Astrocyte of the cerebellum (primary cell): ENCODE measurements around the gene KCNH1.

Source experiments
- DNase-seq: peaks from one replicate; pipeline ENCODE4 v3.0.0-alpha.2; 2011; ENCODE audit warnings: low read depth
- H3K4me3 ChIP-seq: 2 replicates; pipeline ENCODE4 v1.5.1; 2011; ENCODE audit warnings: mild to moderate bottlenecking, low read depth, low read length, moderate library complexity
- CTCF ChIP-seq: IDR thresholded peaks from 2 replicates; pipeline ENCODE4 v1.5.1; 2012; ENCODE audit warnings: low read length, low read depth, moderate library complexity, mild to moderate bottlenecking; ENCODE audit errors: missing control alignments
- in situ Hi-C: cut with HindIII; loops from 2 replicates; pipeline ENCODE4 v1.10.0; 2017; ENCODE audit warnings: low sequenced_read_pairs

KCNH1 gene

GRCh38 chr1:210711825-210712612 is 421.9 kb downstream of the KCNH1 start:
- no peak for DNase-seq

DNA sequence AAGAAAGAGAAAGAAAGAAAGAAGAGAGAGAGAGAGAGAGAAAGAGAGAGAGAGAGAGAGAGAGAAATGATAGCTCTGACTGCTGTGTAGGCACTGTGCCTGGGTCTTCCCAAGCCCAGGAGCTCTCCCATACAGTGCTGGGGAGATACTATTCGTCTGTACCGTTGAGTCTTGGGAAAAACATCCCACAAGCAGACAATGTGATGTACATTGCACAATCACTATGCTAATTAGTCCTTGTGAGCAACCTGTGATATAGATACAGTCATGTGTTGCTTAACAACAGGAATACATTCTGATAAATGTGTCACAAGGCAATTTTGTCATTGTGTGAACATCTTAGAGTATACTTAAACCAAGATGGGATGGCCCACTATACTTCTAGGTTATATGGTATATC is 424.2 kb downstream of the KCNH1 start:
- H3K4me3 ChIP-seq = no peak overlapping the region
- no peak for DNase-seq
- no peak for TF ChIP-seq CTCF
- in situ Hi-C loops = no loop called here

More at GRCh38 chr1:210711825-210712612, 421.9 kb downstream of the KCNH1 start:
- in situ Hi-C loops = no loop called here
- TF ChIP-seq CTCF = no peak
- no peak overlapping the region for H3K4me3 ChIP-seq

DNA sequence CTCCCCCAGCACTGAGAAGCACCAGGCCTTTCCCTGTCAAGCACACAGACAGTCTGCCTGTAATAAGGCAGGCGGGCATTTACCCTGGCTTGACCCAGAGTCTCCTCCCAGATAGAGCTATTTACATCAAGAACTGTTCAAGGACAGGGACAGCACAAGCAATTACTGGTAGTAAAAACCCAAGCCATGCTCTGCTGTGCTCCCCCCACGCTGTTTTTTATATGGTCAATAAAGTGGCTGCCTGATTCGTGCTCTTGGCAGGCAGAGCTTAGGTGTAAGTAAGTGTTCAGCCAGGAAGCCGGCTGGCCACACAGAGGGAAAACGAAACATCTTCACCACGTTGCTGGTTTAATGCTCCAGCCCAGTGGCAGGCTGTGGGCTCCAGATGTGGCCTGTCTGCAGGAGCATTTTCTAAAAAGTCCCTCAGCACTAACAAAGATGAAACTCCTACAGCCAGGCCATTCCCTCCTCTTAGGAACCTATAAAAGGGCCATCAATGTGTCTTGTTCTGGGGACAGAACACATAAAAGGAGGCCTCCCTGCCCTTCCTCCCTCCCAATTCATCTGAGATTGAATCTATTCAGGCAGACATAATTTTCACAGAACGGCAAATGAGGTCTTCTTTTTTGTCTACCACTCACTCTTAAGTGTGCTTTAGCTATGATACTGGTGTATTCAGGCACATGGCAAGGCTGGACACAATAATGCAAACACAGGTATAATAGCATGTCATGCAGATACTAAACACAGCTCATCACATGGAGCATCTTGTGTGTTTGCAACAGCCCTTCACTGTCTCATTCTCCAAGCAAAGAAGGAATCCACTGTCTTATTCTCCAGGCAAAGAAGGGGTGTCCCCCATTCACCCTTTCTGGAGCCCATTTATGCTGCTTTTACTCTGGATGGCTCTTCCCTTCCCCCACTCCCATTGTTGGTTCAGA is 426.4 kb downstream of the KCNH1 start:
- no peak for TF ChIP-seq CTCF
- no peak overlapping the region for H3K4me3 ChIP-seq
- in situ Hi-C loops = no loop called here
- no peak for DNase-seq

- DNase-seq = no peak
- in situ Hi-C loops = no loop called here
- TF ChIP-seq CTCF = no peak
- H3K4me3 ChIP-seq = no peak overlapping the region
Observed at GRCh38 chr1:210706246-210706645, 427.7 kb downstream of the KCNH1 start.

DNA sequence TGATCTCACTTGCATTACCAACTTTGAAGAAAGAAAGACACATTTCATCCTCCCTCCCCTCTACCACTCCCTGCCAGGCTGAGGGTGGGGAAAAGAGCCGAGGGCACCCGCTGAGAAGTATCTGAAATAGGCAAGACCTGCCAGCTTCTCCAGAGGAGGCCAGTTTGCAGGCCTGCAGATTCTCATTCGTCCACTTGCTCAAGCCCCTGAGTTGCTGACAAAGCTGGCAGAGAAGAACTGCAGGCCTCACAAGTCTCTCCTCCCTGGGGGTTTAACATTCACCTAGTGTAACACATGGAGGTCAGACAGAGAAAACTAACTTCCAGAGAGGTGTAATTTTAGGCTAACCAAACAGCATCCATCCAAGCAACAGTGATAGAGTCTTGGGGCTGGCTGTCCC is 428.9 kb downstream of the KCNH1 start:
- no peak overlapping the region for H3K4me3 ChIP-seq
- in situ Hi-C loops = no loop called here
- no peak for TF ChIP-seq CTCF
- no peak for DNase-seq

- no peak overlapping the region for H3K4me3 ChIP-seq
- DNase-seq = no peak
- in situ Hi-C loops = no loop called here
- no peak for TF ChIP-seq CTCF
Observed at GRCh38 chr1:210703593-210703992, 430.4 kb downstream of the KCNH1 start.
